Measurements from ENCODE around the gene CAPN10. TPM values are rescaled to one million over a fixed set of nuclear protein-coding genes. Genes with fewer than 3 reads are reported as not detected.

CAPN10 gene
- polyA plus RNA-seq, 1 experiment = 5.6 TPM

GRCh38 chr2:240622531-240623235 is 36.1 kb downstream of the CAPN10 start:
- Histone ChIP-seq H3K4me3 (ENCODE audit: low read depth, low read length) (no peak overlapping the region), H3K9me3 (ENCODE audit: control insufficient read depth, insufficient read depth, low read length) (no peaks in the 10 kb centered on the region; the same call in 1 of the 2 replicates), H3K27me3 (ENCODE audit: control insufficient read depth, insufficient read depth, low read length) (peaks cover 2% of the 10 kb centered on the region), H3K27ac (ENCODE audit: low read depth, low read length) (no peak overlapping the region)
- ChIA-PET CTCF (no interaction called here), POLR2A (no interaction called here)
- DNase-seq (ENCODE audit: low read depth, low spot score) = no peak
- TF ChIP-seq CTCF (IDR thresholded peaks at IDR 0.05; ENCODE audit: low read depth, low read length) = no peak

GRCh38 chr2:240623531-240624010 is 37.0 kb downstream of the CAPN10 start:
- Histone ChIP-seq H3K4me3 (ENCODE audit: low read depth, low read length) (no peak overlapping the region), H3K9me3 (ENCODE audit: control insufficient read depth, insufficient read depth, low read length) (no peaks in the 10 kb centered on the region; the same call in 1 of the 2 replicates), H3K27ac (ENCODE audit: low read depth, low read length) (no peak overlapping the region), H3K27me3 (ENCODE audit: control insufficient read depth, insufficient read depth, low read length) (peaks cover 8% of the 10 kb centered on the region)
- CTCF ChIA-PET = no interaction called here
- DNase-seq (ENCODE audit: low read depth, low spot score) = no peak
- POLR2A ChIA-PET = no interaction called here
- TF ChIP-seq CTCF (IDR thresholded peaks at IDR 0.05; ENCODE audit: low read depth, low read length) = no peak

GRCh38 chr2:240624011-240624949 is 37.7 kb downstream of the CAPN10 start:
- no peak for DNase-seq (ENCODE audit: low read depth, low spot score)
- H3K9me3 ChIP-seq (ENCODE audit: control insufficient read depth, insufficient read depth, low read length) = no peaks in the 10 kb centered on the region; the same call in 1 of the 2 replicates
- TF ChIP-seq CTCF (IDR thresholded peaks at IDR 0.05; ENCODE audit: low read depth, low read length) = no peak
- peaks cover 14% of the 10 kb centered on the region for H3K27me3 ChIP-seq (ENCODE audit: control insufficient read depth, insufficient read depth, low read length)
- POLR2A ChIA-PET = no interaction called here
- H3K4me3 ChIP-seq (ENCODE audit: low read depth, low read length) = no peak overlapping the region
- CTCF ChIA-PET = no interaction called here
- H3K27ac ChIP-seq (ENCODE audit: low read depth, low read length) = no peak overlapping the region

GRCh38 chr2:240624950-240625621 is 38.6 kb downstream of the CAPN10 start, which contains the start of gene GPR35:
TSS of gene GPR35 (plus strand) at chr2:240625480. CDS start at chr2:240629953, 4,473 bp downstream.
- TF ChIP-seq CTCF (IDR thresholded peaks at IDR 0.05; ENCODE audit: low read depth, low read length) = no peak
- no peak for DNase-seq (ENCODE audit: low read depth, low spot score)
- H3K4me3 ChIP-seq (ENCODE audit: low read depth, low read length) = no peak within 1 kb of the TSS
- no peaks in the 10 kb centered on the region; the same call in 1 of the 2 replicates for H3K9me3 ChIP-seq (ENCODE audit: control insufficient read depth, insufficient read depth, low read length)
- CTCF ChIA-PET = no interaction called here
- POLR2A ChIA-PET = no interaction called here
- H3K27ac ChIP-seq (ENCODE audit: low read depth, low read length) = no peak within 1 kb of the TSS
- H3K27me3 ChIP-seq (ENCODE audit: control insufficient read depth, insufficient read depth, low read length) = peaks cover 12% of the 10 kb centered on the region

All from AG04450 (cell line).